Measurements from ENCODE around the gene UVRAG. TPM values are rescaled to one million over a fixed set of nuclear protein-coding genes. Genes with fewer than 3 reads are reported as not detected.
"Not testable (repeated sequence)": the region's sequence is repeated elsewhere in the genome, so short reads cannot be mapped to it uniquely, and the experiment has no call there.

Gene UVRAG
- total RNA-seq, 2 experiments from 2014 or later: 18.2 to 19.9 TPM

- H3K9me3 Mint-ChIP-seq; H3K27me3 Mint-ChIP-seq; POLR2A ChIA-PET; DNase-seq; H3K4me3 Mint-ChIP-seq; H3K36me3 Mint-ChIP-seq (ENCODE audit: low read depth); H3K27ac Mint-ChIP-seq; CTCF ChIA-PET; H3K4me1 Mint-ChIP-seq: not testable (repeated sequence)
These were observed 245.5 kb downstream of the UVRAG start for GRCh38 chr11:76060475-76061036.

- Mint-ChIP-seq H3K4me1 (no peaks in the 10 kb centered on the region), H3K4me3 (no peak overlapping the region), H3K27me3 (no peaks in the 10 kb centered on the region), H3K27ac (no peak overlapping the region), H3K9me3 (no peaks in the 10 kb centered on the region), H3K36me3 (ENCODE audit: low read depth) (peaks cover 5% of the 10 kb centered on the region)
- ChIA-PET POLR2A (no interaction called here), CTCF (interaction anchor here (1.1 kb wide), 1 partner anchor 11 kb away, joined by 3 read pairs; no protein-coding TSS in a partner anchor)
- DNase-seq: no peak
These were observed 247.7 kb downstream of the UVRAG start for GRCh38 chr11:76062733-76063132.

DNA sequence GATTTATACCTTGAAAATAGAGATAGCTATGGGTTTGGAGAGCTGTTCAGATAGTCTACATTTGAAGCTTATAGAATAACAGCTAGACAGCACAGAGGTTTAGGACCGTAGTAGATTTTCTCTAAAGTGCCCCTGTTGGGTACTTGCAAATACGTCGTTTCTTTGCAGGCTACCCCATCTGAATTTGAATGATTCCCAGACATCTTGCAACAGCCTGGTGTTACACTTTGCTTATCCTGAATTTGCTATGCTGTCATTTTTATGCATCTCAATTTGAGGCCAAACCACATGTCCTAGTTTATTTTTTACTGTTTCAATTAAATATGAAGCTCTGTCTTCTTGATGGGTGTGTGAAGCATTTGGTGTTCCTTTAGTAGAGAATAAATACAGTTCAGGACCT lies 249.2 kb downstream of the UVRAG start:
- no peak overlapping the region for H3K27ac Mint-ChIP-seq
- ChIA-PET CTCF (interaction anchor here (1.0 kb wide), 1 partner anchor 341 kb away, joined by 4 read pairs; no protein-coding TSS in a partner anchor), POLR2A (no interaction called here)
- H3K4me3 Mint-ChIP-seq: no peak overlapping the region
- peaks cover 5% of the 10 kb centered on the region for H3K36me3 Mint-ChIP-seq (ENCODE audit: low read depth)
- H3K27me3 Mint-ChIP-seq: no peaks in the 10 kb centered on the region
- DNase-seq: no peak
- H3K4me1 Mint-ChIP-seq: no peaks in the 10 kb centered on the region
- H3K9me3 Mint-ChIP-seq: no peaks in the 10 kb centered on the region

GRCh38 chr11:76067099-76067498 lies 252.1 kb downstream of the UVRAG start:
- Mint-ChIP-seq H3K27me3 (no peaks in the 10 kb centered on the region), H3K9me3 (no peaks in the 10 kb centered on the region), H3K27ac (no peak overlapping the region), H3K4me1 (no peaks in the 10 kb centered on the region), H3K36me3 (ENCODE audit: low read depth) (peaks cover 5% of the 10 kb centered on the region), H3K4me3 (no peak overlapping the region)
- CTCF ChIA-PET: no interaction called here
- POLR2A ChIA-PET: no interaction called here
- no peak for DNase-seq

DNA sequence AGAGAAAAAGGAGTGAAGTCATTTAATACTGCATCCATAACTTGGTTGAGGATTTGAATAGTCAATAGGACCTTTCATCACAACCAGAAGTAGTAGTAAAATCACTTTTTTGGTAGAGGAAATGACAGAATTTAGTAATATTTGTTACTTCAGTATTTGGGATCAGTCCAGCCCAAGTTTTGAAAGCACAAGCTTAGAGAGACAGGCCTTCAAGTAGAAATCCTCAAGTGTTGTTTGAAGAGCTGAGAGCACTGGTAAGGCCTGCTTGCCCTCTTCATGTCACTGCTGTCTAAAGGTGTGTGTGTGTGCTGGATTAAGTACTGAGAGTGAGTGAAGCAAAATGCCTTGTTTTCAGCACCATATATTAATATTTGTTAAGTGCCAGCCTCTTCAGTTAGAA lies 254.0 kb downstream of the UVRAG start:
- no peak for DNase-seq
- H3K27ac Mint-ChIP-seq: no peak overlapping the region
- ChIA-PET CTCF (no interaction called here), POLR2A (no interaction called here)
- no peak overlapping the region for H3K4me3 Mint-ChIP-seq
- no peaks in the 10 kb centered on the region for H3K4me1 Mint-ChIP-seq
- H3K36me3 Mint-ChIP-seq (ENCODE audit: low read depth): peaks cover 5% of the 10 kb centered on the region
- no peaks in the 10 kb centered on the region for H3K9me3 Mint-ChIP-seq
- no peaks in the 10 kb centered on the region for H3K27me3 Mint-ChIP-seq

DNA sequence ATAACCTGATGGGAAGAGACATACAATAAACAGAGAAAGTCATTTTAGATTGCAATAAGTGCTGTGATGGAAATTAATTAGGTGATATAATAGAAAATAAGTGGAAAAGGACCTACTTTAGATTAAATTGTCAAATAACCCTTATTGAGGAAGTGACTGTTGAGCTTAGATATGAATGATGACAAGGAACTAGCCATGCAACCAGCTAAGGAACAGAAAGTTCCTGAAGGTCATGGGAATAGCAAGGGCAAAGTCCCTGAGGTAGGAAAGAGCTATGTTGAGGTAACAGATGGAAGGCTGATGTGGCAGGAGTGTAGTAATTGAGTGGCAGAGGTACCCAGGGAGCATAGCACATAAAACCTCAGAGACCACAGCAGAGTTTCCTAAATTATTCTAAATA lies 256.1 kb downstream of the UVRAG start:
- Mint-ChIP-seq H3K4me3 (no peak overlapping the region), H3K36me3 (ENCODE audit: low read depth) (peaks cover 11% of the 10 kb centered on the region), H3K4me1 (no peaks in the 10 kb centered on the region), H3K9me3 (peaks cover 4% of the 10 kb centered on the region), H3K27ac (no peak overlapping the region), H3K27me3 (no peaks in the 10 kb centered on the region)
- ChIA-PET CTCF (interaction anchor here (0.6 to 1.6 kb wide), 2 partner anchors 81 to 461 kb away, joined by 3 to 5 read pairs; no protein-coding TSS in a partner anchor), POLR2A (no interaction called here)
- no peak for DNase-seq

GRCh38 chr11:76073724-76074123 lies 258.7 kb downstream of the UVRAG start:
- DNase-seq: no peak
- CTCF ChIA-PET: interaction anchor here (0.6 to 1.3 kb wide), 3 partner anchors 10 to 135 kb away, joined by 3 read pairs; no protein-coding TSS in a partner anchor
- no peaks in the 10 kb centered on the region for H3K27me3 Mint-ChIP-seq

DNA sequence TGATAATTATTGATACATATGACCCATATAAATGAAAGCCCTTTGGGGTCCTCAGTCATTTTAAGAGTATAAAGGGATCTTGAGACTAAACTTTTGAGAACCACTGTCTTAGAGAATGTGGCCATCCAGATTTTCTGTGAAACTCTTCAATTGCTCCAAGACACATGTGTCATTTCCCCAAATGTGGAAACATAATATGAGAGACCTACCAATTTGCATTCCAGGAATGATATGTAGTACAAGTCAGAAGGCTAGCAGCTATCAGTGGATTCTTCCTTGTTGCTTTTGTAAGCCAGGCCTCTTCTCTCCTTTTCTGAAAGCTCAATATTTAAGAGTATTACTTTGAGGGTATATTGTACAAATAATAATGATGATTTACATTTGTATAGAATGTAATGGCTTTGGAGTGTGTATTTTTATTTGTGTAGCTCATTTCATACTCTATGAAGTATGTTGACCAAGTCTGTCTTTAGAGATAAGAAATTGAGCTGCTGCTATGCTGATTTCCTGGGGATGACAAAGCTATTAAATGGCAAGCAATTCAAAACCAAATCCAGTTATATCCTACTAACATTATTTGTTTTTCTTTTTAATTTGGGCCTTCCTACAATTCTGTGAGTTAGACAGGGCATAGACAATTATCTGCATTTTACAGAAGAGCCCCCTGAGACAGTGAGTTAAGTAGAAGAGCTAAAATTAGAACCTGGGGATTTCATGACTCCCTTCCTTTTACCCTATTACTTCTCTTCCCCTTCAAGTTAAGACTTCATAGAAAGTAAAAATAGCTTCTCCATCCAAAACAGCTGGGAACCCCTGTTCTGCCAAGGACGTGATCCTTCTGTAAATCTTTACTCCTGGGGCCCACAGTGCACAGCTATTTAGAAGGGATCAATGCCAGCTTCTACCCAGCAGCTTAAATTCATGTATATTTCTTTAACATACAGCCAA lies 259.4 kb downstream of the UVRAG start:
- H3K9me3 Mint-ChIP-seq: peaks cover 4% of the 10 kb centered on the region
- H3K27me3 Mint-ChIP-seq: no peaks in the 10 kb centered on the region
- no peak overlapping the region for H3K4me3 Mint-ChIP-seq
- H3K27ac Mint-ChIP-seq: no peak overlapping the region
- H3K4me1 Mint-ChIP-seq: no peaks in the 10 kb centered on the region
- no peak for DNase-seq
- ChIA-PET POLR2A (no interaction called here), CTCF (interaction anchor here (0.6 to 1.3 kb wide), 3 partner anchors 11 to 134 kb away, joined by 3 read pairs; no protein-coding TSS in a partner anchor)
- peaks cover 8% of the 10 kb centered on the region for H3K36me3 Mint-ChIP-seq (ENCODE audit: low read depth)

More at GRCh38 chr11:76073724-76074123, 258.7 kb downstream of the UVRAG start:
- Mint-ChIP-seq H3K27ac (no peak overlapping the region), H3K36me3 (ENCODE audit: low read depth) (peaks cover 8% of the 10 kb centered on the region), H3K4me1 (no peaks in the 10 kb centered on the region), H3K4me3 (no peak overlapping the region), H3K9me3 (peaks cover 4% of the 10 kb centered on the region)
- POLR2A ChIA-PET: no interaction called here

DNA sequence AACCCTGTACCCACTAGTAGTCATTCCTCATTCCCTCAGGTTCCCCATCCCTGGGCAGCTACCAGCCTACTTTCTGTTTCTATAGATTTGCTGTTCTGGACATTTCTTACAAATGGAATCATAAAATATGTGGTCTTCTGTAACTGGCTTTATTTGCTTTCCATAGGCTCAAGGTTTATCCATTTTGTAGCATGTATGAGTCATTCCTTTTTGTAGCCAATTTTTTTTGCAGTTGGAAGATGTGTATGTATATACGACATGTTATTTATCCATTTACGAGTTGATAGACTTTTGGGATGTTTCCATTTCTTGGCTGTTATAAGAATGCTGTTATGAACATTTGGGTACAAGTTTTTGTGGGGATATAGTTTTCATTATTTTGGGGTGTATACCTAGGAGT lies 260.7 kb downstream of the UVRAG start:
- Mint-ChIP-seq H3K9me3 (peaks cover 4% of the 10 kb centered on the region), H3K27me3 (no peaks in the 10 kb centered on the region), H3K4me3 (no peak overlapping the region), H3K36me3 (ENCODE audit: low read depth) (peaks cover 8% of the 10 kb centered on the region), H3K4me1 (no peaks in the 10 kb centered on the region), H3K27ac (no peak overlapping the region)
- no peak for DNase-seq
- POLR2A ChIA-PET: no interaction called here
- CTCF ChIA-PET: no interaction called here

- CTCF ChIA-PET; H3K36me3 Mint-ChIP-seq (ENCODE audit: low read depth): not testable (repeated sequence)
These were observed 261.2 kb downstream of the UVRAG start for GRCh38 chr11:76076253-76076652.

DNA sequence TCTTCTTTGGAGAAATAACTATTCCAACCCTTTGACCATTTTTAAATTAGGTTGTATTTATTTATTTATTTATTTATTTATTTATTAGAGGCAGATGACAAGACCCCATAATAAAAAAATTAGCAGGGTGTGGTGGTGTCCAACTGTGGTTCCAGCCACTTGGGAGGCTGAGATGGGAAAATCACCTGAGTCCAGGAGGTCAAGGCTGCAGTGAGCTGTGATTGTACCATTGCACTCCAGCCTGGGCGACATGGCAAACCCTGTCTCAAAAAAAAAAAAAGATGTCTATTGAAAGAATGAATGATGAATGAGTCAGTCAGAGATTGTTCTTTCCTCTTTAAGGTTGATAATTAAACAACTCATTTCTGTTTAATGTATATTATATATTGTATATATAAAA lies 261.7 kb downstream of the UVRAG start:
- Mint-ChIP-seq H3K4me3 (no peak overlapping the region), H3K27ac (no peak overlapping the region), H3K9me3 (peaks cover 4% of the 10 kb centered on the region), H3K4me1 (no peaks in the 10 kb centered on the region), H3K36me3 (ENCODE audit: low read depth) (peaks cover 8% of the 10 kb centered on the region), H3K27me3 (no peaks in the 10 kb centered on the region)
- DNase-seq: no peak
- ChIA-PET CTCF (no interaction called here), POLR2A (no interaction called here)

More at GRCh38 chr11:76076253-76076652, 261.2 kb downstream of the UVRAG start:
- H3K4me1 Mint-ChIP-seq, H3K27me3 Mint-ChIP-seq, POLR2A ChIA-PET, H3K4me3 Mint-ChIP-seq, H3K27ac Mint-ChIP-seq, DNase-seq, H3K9me3 Mint-ChIP-seq: not testable (repeated sequence)

GRCh38 chr11:76077575-76078150 lies 262.7 kb downstream of the UVRAG start:
- H3K9me3 Mint-ChIP-seq: peaks cover 4% of the 10 kb centered on the region
- H3K27ac Mint-ChIP-seq: no peak overlapping the region
- ChIA-PET POLR2A (no interaction called here), CTCF (interaction anchor here (0.6 kb wide), 1 partner anchor 56 kb away, joined by 3 read pairs; no protein-coding TSS in a partner anchor)
- DNase-seq: no peak
- H3K4me3 Mint-ChIP-seq: no peak overlapping the region
- peaks cover 8% of the 10 kb centered on the region for H3K36me3 Mint-ChIP-seq (ENCODE audit: low read depth)
- H3K27me3 Mint-ChIP-seq: no peaks in the 10 kb centered on the region
- no peaks in the 10 kb centered on the region for H3K4me1 Mint-ChIP-seq

DNA sequence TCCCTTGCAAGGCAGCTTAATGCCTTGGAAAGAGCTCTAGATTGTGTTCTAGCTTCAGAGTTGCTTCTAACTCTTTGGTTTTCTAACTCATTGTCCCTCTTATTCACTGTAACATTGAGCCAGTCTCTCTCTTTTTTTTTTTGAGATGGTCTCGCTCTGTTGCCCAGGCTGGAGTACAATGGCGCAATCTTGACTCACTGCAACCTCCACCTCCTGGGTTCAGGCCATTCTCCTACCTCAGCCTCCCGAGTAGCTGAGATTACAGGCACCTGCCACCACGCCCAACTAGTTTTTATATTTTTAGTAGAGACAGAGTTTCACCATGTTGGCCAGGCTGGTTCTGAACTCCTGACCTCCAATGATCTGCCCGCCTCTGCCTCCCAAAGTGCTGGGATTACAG lies 266.1 kb downstream of the UVRAG start:
- H3K27ac Mint-ChIP-seq; DNase-seq; H3K4me3 Mint-ChIP-seq; H3K4me1 Mint-ChIP-seq; POLR2A ChIA-PET; H3K27me3 Mint-ChIP-seq; CTCF ChIA-PET; H3K36me3 Mint-ChIP-seq (ENCODE audit: low read depth); H3K9me3 Mint-ChIP-seq: not testable (repeated sequence)
